HG03135 (cell line): ENCODE results near the gene COX4I1.
"Not testable (repeated sequence)": the region's sequence is repeated elsewhere in the genome, so short reads cannot be mapped to it uniquely, and the experiment has no call there.

Experiments used
- ATAC-seq: cut with Tn5 transposase; IDR thresholded peaks from one replicate; pipeline ENCODE4 v1.9.1; 2021; ENCODE audit warnings: mild to moderate bottlenecking, moderate library complexity; ENCODE audit not compliant: unreplicated experiment

The COX4I1 gene

GRCh38 chr16:85821390-85822135, 22.1 kb downstream of the COX4I1 start:
- ATAC-seq, result peak; percentile 73

DNA sequence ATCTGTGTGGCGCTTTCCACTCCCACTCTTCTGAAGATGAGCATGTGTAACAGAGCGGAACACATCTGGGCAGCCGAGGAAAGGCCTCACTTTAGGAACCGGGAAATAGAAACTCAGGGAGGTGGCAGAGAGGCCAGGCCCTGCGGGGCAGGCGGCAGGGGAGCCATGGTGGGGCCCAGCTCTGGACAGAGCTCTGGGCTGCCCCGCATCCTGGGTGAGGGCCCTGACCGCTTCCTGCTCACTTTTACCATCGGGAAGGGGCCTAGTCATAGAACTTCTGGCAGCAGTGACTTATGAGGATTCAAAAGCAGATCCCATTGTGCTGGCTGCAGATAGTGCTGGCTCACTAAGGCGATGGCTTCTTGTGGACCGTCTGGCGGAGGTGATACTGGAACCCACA, 22.6 kb downstream of the COX4I1 start:
- no peak for ATAC-seq

DNA sequence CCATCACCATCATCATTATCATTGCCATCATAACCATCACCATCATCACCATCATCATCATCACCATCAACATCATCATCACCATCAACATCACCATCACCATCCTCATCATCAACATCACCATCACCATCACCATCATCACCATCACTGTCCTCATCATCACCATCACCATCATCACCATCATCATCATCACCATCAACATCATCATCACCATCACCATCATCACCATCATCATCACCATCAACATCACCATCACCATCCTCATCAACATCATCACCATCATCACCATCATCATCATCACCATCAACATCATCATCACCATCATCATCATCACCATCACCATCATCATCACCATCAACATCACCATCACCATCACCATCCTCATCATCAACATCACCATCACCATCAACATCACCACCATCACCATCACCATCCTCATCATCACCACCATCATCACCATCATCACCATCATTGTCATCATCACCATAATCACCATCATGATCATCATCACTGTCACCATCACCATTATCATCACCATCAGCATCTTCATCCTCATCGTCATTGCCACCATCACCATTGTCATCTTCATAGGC, 23.9 kb downstream of the COX4I1 start:
- ATAC-seq, result no peak

DNA sequence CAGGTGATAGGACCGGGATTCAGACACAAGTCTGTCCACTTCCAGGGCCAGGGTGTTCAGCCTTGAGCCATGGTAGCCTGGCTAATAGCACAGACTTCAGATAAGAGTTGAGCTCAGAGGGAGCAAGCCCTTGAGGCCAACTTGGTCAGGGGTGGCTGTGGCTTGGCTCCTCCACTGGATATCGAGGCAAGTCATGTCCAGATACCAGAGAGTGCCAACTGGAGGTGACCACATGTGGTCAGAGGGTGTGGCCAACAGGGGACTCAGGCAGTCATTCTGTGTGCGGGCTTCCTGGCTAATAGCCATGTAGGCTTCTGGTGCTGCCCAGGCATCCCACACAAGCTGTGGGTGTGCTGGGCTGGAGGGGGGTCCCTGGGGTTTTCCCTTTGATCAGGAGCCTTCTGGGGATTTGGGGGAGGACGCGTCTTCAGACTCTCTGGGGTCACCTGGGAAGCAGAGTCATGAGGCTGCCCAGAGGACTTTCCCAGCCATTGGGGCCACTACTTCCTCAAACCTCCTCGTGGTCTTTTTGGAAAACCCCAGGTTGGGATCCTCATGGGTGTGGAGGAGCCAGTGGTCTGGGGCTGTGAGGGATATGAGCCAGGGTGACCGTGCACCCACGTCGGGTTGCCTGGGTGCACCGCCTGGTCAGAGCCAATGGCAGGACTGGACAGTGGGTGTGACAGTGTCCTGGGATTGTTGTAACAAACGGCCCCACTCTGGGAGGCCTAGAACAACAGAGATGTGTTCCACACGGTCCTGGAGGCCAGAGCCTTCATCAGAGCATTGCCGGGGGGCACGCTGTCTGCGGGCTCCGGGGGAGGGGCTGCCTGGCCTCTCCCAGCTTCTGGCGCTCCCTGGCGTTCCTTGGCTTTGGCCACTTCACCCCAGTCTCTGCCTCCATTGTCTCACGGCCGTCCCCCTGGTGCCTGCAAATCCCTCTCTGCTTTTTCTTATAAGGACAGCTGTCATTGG, 25.0 kb downstream of the COX4I1 start:
- ATAC-seq, result no peak

- ATAC-seq, result no peak
Observed at GRCh38 chr16:85825326-85825725, 25.8 kb downstream of the COX4I1 start.

DNA sequence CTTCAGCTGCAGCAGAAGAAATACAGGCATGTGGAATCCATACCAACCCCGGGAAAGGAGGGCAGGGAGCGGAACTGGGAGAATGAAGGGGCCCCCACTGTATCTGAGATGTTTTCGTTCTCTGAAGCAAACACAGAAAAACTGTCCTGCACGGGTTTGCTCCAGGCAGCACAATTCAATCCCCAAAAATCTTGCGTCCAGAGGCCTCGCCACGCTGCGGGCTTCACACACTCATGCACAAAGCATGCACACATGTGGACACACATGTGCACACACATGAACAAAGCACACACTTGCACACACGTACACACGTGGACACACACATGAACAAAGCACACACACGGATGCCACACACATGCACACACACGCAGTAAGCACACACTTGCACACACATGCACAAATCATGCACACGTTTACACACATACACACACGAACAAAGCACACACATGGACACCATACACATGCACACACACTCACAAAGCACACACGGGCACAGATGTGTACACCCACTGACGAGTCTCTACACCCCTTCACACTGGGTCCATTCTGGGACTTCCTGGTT, 27.3 kb downstream of the COX4I1 start:
- no peak for ATAC-seq

DNA sequence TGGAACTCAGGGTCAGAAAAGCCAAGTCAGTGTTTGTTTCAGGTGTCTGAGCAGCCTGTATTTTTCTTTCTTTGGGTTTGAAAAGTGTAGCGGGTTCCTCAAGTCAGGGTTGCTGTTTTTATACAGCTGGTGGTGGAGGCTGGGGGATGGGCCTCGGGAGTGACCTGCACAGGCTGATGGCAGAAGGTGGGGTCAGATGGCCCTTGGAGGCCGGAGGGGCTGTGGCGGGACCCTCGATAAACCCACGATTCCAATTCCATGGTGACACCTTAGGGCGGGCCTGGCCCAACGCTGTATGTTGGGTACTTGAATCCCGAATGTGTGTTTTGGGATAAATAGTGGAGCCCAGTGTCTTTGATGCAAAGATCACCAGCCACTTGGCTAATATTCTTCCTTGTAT, 28.7 kb downstream of the COX4I1 start:
- ATAC-seq, result no peak

DNA sequence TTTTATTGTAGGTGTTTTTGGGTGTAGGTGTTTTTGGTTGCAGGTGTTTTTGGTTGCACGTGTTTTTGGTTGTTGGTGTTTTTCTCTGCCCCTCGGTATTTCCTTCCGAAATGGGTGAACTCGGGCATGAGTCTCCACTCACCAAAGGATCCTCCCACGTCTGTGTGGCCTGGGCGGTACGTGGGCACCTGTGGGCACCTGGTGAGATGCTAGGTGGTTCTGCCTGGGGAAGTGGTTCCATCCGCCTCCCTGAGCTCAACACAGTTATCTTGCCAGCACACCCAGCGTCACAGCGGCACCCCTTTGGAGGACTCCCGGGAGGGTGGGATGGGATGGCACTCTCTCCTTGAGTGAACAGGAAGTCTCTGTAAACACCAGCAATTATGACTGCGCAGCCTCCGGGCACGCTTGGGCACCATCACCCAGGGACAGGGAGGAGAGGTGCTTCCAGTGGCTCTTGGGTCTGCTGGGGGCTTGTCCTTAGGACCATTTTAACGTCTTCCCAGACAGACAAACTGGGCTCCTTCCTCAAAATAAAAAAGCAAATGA, 29.8 kb downstream of the COX4I1 start:
- ATAC-seq, result no peak

- ATAC-seq, result no peak
Observed at GRCh38 chr16:85829751-85830445, 30.4 kb downstream of the COX4I1 start.

GRCh38 chr16:85830821-85831220, 31.3 kb downstream of the COX4I1 start:
- no peak for ATAC-seq

GRCh38 chr16:85832570-85833218, 33.2 kb downstream of the COX4I1 start:
- no peak for ATAC-seq

GRCh38 chr16:85833219-85833920, 33.9 kb downstream of the COX4I1 start:
- no peak for ATAC-seq

- ATAC-seq, result no peak
Observed at GRCh38 chr16:85834741-85835140, 35.2 kb downstream of the COX4I1 start.

- no peak for ATAC-seq
Observed at GRCh38 chr16:85835227-85835751, 35.8 kb downstream of the COX4I1 start.

DNA sequence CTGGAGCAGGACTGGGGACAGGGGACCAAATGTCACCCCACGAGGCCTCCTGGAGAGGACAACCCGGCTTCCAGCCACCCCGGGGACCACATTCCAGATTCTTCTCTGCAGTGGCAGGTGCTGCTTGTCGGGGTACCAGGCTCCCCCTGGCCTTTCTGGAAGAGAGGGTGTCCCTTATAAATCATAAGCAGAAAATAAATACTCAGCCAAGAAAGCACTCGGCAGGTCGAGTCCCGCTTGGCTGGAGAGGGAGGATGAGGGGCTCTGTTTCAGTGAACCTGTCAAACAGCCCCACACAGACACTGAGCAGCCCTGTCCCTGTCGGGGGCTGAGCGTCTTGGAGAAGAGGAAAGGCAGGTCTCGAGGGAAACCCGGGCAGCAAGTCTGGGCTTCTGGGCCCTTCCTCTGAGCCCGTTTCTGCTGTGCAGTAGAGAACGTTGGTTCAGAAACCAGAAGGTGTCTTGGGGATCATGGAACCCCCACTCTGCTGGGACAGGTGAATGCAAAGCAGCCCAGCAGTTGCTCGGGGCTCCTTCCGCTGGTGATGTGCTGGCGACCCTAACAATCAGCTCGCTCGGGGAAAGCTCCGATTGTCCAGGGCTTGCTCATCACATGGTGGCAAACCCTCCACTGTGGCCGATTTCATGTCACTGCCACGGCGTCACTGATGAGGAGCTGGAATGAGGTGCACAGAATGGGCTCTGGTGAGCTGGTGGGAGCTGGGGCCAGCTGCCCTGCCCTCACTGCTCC, 36.6 kb downstream of the COX4I1 start:
- no peak for ATAC-seq

DNA sequence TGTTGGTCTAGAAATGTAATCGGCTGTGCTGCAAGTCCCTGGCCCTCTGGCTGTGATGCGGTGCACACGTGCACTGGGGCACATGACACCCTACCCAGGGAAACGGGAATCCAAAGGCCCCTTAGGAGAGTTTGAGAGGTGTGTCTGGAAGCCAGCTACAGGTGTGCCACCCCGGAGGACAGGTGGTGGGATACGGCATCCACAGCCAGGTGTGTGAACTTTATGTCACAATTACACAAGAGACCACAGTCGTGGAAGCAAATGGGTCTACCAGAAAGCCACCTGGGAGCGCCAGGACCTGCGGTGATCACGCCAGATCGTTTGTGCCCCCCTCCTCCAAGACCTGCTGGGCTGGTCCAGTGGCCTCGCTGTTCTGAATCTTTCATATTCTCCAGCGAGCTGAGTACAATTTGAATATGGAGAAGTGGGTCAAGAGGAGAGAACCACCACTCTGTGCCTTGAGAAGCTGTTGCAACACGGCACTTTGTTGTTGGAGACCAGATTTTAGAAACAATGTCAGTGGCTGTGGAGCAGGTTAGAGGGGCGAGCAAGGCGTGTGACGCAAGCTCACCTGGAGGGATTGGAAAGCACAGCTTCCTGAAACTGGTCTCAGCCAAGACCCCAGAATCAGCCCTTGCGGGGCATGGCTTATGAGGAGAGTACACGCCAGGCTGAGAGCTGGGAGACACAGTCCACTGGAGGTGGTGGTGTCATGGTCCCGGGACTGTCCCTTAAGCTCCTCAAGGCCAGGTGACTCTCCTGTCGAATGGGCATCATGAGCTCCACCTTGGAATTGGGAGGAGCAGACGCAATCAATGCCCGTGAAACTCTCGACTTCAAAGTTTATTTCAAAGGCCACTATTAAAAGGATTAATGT, 37.4 kb downstream of the COX4I1 start:
- no peak for ATAC-seq

GRCh38 chr16:85837654-85838053, 38.2 kb downstream of the COX4I1 start:
- not testable (repeated sequence) for ATAC-seq
